PFSK-1 (cell line): ENCODE results near the gene OMP.

ENCODE experiments used
- FOXP2 ChIP-seq: optimal IDR thresholded peaks from 2 replicates; pipeline ENCODE3; 2011; ENCODE audit warnings: borderline replicate concordance, control low read depth, inconsistent platforms; ENCODE audit not compliant: insufficient read depth; ENCODE audit errors: extremely low read length, extremely low read depth
- POLR2AphosphoS5 ChIP-seq: IDR thresholded peaks from 2 replicates; pipeline ENCODE4 v1.6.1; 2012; ENCODE audit warnings: low read depth, mild to moderate bottlenecking, control low read depth, low read length, moderate library complexity
- SIN3A ChIP-seq: IDR thresholded peaks from 2 replicates; pipeline ENCODE4 v1.6.1; 2012; ENCODE audit warnings: mild to moderate bottlenecking, low read length, moderate library complexity, borderline replicate concordance; ENCODE audit not compliant: insufficient read depth
- TAF1 ChIP-seq: IDR thresholded peaks from 2 replicates; pipeline ENCODE4 v1.6.1; 2012; ENCODE audit warnings: low read length, control low read depth, borderline replicate concordance; ENCODE audit not compliant: insufficient read depth
- TF ChIP-seq, protein P1 (sequence below), 2 experiments: IDR thresholded peaks; 2 replicates each; pipeline versions ENCODE4 v1.6.1 to v1.8.0; 2011 to 2012; ENCODE audit warnings: low read depth in 2 of 2, low read length in 2 of 2, control low read depth in 1 of 2, inconsistent platforms in 1 of 2, mild to moderate bottlenecking in 1 of 2, moderate library complexity in 1 of 2; ENCODE audit not compliant: insufficient read depth in 1 of 2

Gene OMP

DNA sequence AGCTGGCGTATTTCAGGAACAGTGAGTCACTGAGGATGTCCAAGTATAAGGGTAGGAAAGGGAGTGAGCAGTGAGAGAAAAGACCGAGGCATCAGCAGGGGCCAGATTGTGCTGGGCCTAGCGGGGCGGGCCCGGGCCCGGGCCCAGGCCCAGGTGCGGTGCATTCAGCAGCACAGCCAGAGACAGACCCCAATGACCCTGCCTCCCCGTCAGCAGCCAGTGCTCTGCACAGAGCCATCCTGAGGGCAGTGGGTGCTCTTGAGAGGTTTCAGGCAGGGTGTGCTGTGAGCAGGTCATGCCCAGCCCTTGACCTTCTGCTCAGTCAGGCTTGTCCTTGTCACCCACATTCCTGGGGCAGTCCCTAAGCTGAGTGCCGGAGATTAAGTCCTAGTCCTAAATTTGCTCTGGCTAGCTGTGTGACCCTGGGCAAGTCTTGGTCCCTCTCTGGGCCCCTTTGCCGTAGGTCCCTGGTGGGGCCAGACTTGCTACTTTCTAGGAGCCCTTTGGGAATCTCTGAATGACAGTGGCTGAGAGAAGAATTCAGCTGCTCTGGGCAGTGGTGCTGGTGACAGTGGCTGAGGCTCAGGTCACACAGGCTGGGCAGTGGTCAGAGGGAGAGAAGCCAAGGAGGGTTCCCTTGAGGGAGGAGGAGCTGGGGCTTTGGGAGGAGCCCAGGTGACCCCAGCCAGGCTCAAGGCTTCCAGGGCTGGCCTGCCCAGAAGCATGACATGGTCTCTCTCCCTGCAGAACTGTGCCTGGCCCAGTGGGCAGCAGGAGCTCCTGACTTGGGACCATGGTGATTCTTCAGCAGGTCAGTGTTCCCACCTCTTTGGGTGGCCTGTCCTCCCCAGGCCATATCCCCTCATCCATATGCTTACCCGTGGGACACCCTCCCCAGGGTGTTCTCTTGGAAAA lies 27.5 kb downstream of the OMP start:
- TF ChIP-seq TAF1, result no peak
- TF ChIP-seq, protein P1, sequence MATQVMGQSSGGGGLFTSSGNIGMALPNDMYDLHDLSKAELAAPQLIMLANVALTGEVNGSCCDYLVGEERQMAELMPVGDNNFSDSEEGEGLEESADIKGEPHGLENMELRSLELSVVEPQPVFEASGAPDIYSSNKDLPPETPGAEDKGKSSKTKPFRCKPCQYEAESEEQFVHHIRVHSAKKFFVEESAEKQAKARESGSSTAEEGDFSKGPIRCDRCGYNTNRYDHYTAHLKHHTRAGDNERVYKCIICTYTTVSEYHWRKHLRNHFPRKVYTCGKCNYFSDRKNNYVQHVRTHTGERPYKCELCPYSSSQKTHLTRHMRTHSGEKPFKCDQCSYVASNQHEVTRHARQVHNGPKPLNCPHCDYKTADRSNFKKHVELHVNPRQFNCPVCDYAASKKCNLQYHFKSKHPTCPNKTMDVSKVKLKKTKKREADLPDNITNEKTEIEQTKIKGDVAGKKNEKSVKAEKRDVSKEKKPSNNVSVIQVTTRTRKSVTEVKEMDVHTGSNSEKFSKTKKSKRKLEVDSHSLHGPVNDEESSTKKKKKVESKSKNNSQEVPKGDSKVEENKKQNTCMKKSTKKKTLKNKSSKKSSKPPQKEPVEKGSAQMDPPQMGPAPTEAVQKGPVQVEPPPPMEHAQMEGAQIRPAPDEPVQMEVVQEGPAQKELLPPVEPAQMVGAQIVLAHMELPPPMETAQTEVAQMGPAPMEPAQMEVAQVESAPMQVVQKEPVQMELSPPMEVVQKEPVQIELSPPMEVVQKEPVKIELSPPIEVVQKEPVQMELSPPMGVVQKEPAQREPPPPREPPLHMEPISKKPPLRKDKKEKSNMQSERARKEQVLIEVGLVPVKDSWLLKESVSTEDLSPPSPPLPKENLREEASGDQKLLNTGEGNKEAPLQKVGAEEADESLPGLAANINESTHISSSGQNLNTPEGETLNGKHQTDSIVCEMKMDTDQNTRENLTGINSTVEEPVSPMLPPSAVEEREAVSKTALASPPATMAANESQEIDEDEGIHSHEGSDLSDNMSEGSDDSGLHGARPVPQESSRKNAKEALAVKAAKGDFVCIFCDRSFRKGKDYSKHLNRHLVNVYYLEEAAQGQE (IDR thresholded peaks at IDR 0.05; ENCODE audit: insufficient read depth in 1 of 2, low read depth in 2 of 2, low read length in 2 of 2), result no peak

DNA sequence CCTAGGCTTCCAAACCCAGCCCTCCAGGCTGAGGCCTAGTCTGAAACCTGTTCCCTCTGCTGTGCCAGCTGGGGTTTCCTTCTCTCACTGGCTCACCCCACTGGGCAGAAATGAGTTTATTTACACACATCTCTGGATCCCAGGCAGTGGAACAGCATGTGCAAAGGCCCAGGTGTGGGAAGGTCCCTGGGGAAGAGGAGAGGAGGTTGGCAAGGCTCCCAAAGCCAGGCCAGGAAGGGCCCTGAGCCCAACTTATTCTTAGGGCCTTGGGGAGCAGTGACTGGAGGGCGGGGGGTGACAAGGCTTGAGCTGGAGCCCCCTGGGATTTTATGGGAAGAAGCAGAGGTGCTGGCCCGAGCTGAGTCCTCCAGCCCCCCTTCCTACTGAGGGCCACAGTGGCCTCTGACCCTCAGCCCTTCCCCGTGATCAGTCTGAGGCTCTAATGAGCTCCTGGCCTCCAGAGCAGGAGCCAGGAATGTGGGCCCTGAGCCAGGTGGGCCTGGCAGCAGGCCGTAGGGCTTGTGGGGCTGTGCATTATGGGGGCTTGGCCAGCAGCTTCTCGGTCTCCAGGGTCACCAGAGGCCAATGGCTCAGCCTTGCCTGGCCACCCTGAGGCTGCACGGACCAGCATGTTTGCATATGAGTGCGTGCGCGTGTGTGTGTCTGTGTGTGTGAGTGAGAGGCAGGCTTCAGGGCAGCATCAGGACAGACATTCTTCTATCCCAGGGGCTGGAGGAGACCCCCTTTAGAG lies 28.3 kb downstream of the OMP start:
- TF ChIP-seq, protein P1 (IDR thresholded peaks at IDR 0.05; ENCODE audit: insufficient read depth in 1 of 2, low read depth in 2 of 2, low read length in 2 of 2), result no peak
- no peak for TF ChIP-seq POLR2AphosphoS5
- TF ChIP-seq FOXP2, result no peak
- no peak for TF ChIP-seq SIN3A
- no peak for TF ChIP-seq TAF1

DNA sequence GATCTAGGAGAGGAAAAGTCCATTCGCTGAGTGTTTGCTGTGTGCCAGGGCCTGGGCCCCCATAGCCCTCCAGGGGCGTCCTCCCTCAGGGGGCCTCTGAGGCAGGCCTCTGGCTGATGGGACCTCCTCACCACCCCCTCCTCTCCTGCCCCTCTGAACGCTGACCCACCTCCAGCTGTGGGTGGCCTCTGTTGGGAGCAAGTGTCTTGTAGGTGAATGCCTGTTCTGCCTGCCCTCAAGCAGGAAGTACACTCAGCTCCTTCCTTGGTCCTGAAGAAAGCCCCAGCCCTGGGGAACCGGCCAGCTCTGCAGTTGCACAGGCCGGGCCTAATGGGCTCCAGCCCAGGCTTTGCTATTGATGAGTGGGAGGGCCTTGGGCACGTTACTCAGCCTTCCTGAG lies 28.9 kb downstream of the OMP start:
- TF ChIP-seq TAF1, result no peak
- TF ChIP-seq POLR2AphosphoS5, result no peak
- TF ChIP-seq, protein P1 (IDR thresholded peaks at IDR 0.05; ENCODE audit: insufficient read depth in 1 of 2, low read depth in 2 of 2, low read length in 2 of 2), result no peak
- no peak for TF ChIP-seq SIN3A
- no peak for TF ChIP-seq FOXP2

DNA sequence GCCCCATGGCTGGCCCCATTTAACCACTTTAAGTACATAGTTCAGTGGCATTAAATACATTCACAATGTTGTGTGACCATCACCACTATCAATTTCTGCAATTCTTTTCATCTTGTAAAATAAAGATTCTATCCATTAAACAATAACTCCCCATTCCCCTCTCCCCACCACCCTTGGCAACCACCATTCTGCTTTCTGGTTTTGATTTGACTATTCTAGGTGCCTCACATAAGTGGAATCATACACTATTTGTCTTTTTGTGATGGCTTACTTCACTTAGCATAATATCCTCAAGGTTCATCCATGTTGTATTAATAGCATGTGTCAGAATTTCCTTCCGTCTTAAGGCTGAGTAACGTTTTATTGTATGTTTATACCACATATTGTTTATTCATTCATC lies 32.4 kb downstream of the OMP start:
- TF ChIP-seq TAF1 (no peak), FOXP2 (no peak), SIN3A (no peak), POLR2AphosphoS5 (no peak)
- TF ChIP-seq, protein P1 (IDR thresholded peaks at IDR 0.05; ENCODE audit: insufficient read depth in 1 of 2, low read depth in 2 of 2, low read length in 2 of 2), result no peak
